ENCODE measurements around the gene C12orf56.

The C12orf56 gene

DNA sequence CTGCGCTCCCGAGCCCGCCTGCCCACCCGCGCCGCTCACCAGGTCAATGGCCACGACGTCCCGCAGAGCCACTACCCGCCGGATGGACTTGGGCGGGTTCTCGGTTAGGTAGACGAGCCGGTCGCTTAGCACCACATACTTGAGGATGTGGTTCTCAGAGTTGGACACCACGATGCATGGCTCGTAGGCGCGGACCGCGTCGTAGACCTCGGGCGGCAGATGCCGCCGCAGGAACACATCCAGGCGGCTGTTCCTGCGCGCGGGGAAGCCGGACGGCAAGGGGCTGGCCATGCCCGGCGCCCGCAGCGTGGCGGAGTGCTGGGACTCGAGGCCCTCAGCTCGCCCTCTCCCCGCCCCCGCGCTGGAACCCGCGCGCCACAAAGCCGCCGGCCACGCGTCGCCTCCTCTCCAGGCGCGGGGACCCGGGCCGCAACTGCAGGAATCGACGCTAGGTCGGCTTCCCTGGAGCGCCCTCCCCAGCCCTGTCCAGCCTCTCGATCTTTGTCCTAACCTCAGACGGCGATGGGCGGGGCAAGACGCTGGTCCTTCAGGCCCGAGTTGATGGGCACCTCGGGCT, at the start of gene C12orf56:
C12orf56 (minus strand) TSS at position 484 of the 577 bp plus-strand sequence; CDS start at position 291, 193 bp downstream.
- DNase-seq, result no peak

- DNase-seq, result no peak
Measured at GRCh38 chr12:64440100-64440499, 49.5 kb upstream of the C12orf56 start.

DNA sequence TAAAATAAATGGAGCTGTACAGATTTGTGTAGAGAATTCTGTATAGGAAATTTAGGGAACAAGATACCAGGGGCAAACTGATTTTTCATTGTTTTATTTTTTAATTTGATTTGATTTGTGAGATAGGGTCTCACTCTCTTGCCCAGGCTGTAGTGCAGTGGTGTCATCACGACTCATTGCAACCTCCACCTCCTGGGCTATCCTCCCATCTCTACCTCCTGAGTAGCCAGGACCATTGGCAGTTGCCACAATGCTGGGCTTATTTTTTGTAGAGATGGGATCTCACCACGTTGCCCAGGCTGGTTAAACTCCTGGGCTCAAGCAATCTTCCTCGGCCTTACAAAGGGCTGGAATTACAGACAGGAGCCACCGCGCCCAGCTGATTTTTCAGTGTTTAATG, 43.4 kb upstream of the C12orf56 start:
- DNase-seq, result no peak

DNA sequence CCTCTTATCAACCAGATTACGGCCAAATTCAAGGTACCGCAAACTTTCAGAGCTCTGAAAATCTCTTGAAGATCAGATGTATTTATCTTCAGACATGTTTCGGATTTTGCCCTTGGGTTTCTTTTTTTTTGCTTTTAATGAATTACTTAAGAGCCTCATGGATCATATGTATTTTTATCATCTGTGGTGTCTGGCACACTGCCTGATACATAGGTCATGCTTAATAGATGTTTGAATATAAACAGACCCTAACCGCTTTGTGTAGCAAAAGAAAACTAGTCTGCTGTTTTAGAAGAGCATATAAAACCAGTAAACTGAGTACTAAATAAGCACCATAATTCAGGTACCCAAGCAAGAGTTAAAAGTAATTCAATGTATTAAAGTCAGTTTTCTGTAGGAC, 41.2 kb upstream of the C12orf56 start:
- DNase-seq, result no peak

DNA sequence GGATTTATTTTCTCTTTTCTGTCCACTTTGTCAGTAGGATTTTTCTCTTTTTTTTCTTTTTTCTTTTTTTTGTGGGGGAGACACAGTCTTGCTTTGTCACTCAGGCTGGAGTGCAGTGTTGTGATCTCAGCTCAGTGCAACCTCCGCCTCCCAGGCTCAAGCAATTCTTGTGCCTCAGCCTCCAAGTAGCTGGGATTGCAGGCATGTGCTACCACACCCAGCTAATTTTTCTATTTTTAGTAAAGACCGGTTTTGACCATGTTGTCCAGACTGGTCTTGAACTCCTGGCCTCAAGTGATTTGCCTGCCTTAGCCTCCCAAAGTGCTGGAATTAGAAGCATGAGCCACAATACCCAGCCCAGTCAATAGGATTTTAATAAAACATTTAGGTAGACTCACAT, 40.3 kb upstream of the C12orf56 start:
- DNase-seq, result no peak

DNA sequence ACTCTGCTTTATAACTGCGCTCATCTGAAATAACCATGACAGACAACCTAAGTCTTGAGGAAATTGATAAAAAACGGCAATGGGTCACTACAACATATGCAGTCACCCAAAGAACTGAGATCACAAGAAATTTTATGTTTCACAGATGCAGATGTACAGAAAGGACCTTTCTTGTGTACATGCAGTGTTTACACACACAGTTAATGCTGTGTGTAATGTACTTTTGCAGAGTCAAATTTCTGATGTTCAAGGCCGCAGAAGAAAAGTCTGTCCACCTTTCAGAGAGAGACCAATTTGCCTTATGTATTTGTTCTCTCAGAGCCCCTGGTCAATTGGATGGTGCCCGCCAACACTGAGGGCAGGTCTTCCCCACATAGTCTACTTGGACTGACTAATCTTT, 38.4 kb upstream of the C12orf56 start:
- DNase-seq, result no peak

DNA sequence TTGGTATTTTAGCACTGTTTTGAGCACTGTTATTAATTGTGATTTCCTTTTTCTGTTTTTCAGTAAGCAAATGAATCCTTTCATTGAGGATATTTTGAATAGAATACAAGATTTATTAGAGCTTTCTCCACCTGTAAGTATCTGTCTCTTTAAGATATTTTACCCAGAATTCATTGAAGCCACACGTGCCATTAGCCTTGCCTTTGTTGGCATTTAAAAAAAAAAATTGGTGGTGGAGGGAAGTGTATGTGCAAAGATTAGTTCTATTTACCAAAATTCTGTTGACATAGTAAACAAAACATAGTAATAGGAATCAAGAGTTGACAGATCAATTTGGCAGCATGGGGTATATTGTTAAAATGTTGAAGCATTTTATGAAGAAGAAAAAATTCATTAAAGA, 37.4 kb upstream of the C12orf56 start:
- no peak for DNase-seq

DNA sequence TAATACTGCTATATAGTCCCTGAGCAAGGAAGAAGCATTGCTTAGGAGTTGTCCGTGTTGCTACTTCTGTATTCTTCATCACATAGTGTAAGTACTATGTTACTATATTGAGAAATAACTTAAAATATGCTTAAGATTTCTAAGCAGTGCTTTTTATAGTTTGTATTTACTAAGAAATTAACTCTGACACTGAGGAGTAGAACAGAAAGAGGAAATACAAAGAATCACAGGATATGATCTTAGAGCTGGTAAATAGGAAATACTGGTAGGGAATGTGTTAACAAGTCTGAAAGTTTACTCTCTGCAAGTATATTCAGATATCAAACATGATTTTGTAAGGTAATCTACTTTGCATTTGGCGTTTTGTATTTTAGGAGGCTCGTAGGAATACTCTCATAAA, 29.1 kb upstream of the C12orf56 start:
- no peak for DNase-seq

- DNase-seq, result no peak
Measured at GRCh38 chr12:64418209-64418608, 27.7 kb upstream of the C12orf56 start.

- DNase-seq, result no peak
Measured at GRCh38 chr12:64413884-64414283, 23.3 kb upstream of the C12orf56 start.

DNA sequence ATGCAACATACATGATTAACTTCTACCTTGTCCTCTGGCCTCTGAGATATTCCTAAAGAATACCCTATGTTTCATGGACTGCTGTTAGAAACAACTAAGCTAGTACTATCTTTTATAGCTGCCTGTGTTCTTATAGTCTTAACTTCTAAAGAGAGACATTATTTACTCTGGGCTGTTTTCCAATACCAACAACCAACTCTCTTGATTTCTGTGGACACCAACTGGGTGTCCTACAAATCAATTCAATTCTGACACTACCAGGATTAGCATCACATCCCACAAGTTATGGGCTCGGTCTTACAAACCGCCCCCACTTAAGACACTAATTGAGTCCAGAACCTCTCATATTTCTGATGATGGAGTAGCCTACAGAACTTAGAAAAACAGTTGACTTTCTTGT, 21.9 kb upstream of the C12orf56 start:
- DNase-seq, result no peak

- DNase-seq, result no peak
Measured at GRCh38 chr12:64411427-64411826, 20.9 kb upstream of the C12orf56 start.

DNA sequence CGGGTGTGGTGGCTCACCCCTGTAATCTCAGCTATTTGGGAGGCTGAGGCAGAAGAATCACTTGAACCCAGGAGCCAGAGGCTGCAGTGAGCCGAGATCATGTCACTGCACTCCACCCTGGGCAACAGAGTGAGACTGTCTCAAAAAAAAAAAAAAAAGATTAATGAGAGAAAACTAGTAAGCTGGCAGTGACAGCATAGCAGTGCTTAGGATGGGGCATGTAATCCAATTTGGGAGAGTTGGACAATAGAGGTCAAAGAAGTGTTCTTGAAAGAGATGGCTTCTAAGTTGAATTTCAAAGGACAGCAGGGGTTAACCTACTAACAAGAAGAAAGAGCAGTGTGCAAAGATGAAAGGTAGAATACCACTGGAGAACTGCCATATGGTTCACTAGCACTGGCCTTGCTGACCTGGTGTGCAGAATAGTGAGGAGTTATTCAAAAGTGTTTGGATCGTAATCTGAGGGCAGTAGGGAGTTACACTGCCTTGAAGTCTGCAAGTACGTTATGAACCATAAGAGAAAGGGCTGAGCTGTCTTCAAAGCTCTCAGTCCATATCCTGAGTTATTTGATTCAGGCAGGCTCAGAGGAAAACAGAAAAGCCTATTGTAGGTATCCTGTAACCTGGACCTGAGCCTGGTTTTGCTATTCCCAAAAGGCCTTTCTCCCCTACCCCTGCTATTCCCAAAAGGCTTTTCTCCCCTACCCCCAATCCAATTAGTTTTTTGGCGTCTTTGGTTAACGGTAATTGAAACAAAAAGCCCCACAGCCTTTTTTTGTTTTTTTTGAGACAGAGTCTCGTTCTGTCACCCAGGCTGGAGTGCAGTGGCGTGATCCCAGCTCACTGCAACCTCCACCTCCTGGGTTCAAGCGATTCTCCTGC, 17.0 kb upstream of the C12orf56 start:
- no peak for DNase-seq

GRCh38 chr12:64404470-64405256, 14.1 kb upstream of the C12orf56 start:
- DNase-seq, result peak; percentile 89

DNA sequence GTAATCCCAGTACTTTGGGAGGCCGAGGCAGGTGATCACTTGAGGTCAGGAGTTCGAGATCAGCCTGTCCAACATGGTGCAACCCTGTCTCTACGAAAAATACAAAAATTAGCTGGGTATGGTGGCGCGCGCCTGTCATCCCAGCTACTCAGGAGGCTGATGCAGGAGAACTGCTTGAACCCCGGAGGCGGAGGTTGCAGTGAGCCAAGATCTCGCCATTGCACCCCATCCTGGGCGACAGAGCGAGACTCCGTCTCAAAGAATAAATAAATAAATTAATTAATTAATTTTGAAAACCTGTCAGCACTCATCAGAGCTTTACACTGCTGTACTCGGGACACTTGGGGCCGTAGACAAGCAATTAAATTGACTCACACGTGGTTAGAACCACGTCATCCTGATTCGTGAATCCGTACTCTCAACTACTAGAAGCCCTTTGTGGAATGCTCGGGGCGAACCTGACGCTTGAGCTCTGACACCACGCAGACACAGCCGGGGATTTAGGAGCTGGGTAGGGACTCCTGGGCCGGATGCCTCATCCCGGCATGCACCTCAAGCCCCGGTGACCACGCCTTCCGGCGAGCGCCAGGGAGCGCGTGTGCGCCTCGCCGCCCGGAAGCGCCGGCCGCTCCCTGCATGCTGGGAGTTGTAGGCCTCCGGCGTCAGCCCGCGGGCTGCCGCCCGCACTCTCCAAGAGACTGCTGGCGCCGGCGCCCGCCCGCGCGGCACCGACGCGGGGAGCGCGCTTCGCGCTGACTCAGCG, 13.3 kb upstream of the C12orf56 start, which contains the start of gene XPOT:
XPOT (plus strand) TSS at position 686 of the 763 bp plus-strand sequence. CDS start 5,644 bp downstream, outside the sequence.
- DNase-seq, result peak; percentile 99

- no peak for DNase-seq
Measured at GRCh38 chr12:64402181-64402580, 11.6 kb upstream of the C12orf56 start.

- peak; percentile 87 for DNase-seq
Measured at GRCh38 chr12:64400041-64400440, 9.5 kb upstream of the C12orf56 start.

- DNase-seq, result no peak
Measured at GRCh38 chr12:64395739-64396138, 5.2 kb upstream of the C12orf56 start.

DNA sequence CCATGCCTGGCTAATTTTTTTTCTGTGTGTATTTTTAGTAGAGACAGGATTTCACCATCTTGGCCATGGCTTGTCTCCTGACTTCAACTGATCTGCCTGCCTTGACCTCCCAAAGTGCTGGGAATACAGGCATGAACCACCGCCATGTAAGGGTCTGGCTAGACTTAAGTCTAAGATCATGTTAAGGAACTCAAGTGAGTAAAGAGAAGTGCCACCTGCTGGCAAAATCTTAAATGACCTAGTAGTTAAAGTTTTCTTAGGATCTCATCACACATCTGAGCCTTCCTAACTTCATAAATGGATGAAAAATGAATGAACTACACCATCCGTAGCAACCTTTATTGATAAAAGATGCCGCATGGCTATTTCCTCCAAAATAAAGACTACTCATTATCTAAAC, 1.7 kb upstream of the C12orf56 start:
- DNase-seq, result peak; percentile 24

- no peak for DNase-seq
Measured at GRCh38 chr12:64389154-64389553, 1.4 kb downstream of the C12orf56 start.

DNA sequence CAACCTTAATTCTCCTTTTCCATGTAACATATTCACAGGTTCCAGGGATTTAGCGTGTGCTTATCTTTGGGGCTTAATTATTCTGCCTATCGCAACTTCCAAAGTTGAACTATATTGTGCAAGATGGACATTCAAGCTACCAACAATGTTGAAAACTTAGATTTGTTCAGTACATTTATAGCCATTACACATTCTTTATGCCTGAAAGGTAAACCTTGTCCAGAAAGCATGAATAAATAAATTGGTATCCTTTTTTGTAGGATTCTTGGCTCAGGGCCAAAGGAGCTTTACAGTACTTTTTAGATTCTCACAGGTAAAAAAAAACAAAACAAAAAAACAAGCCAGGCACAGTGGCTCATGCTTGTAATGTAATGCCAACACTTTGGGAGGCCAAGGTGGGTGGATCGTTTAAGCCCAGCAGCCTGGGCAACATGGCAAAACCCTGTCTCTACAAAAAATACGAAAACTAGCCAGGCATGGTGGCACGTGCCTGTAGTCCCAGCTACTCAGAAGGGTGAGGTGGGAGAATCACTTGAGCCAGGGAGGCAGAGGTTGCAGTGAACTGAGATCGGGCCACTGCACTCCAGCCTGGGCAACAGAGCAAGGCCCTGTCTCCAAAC, 3.3 kb downstream of the C12orf56 start:
- no peak for DNase-seq

- no peak for DNase-seq
Measured at GRCh38 chr12:64385468-64385867, 5.1 kb downstream of the C12orf56 start.
